Ovary (tissue), 9 donors: Measurements from ENCODE around the gene ZNF724. TPM values are rescaled to one million over a fixed set of nuclear protein-coding genes. Genes with fewer than 3 reads are reported as not detected.
A peak's percentile ranks its signal among the peaks of the same experiment; 100 is the strongest.

Experiments
- DNase-seq, 5 donors: peaks; one replicate each; pipeline ENCODE4 v3.0.0-alpha.2; 2019 to 2020
- H3K27ac ChIP-seq, 2 donors: fragments of 200-600 bp; one replicate each; pipeline versions ENCODE4 v1.5.1 to v1.8.0; 2019 to 2022
- H3K27me3 ChIP-seq: fragments of 200-600 bp; one replicate; pipeline ENCODE4 v1.8.0; 2022
- H3K36me3 ChIP-seq: fragments of 200-600 bp; sonication (generic); one replicate; pipeline ENCODE4 v1.5.1; 2019
- H3K4me1 ChIP-seq: one replicate; pipeline ENCODE4 v1.8.1; 2013; ENCODE audit warnings: mild to moderate bottlenecking, moderate library complexity; ENCODE audit not compliant: insufficient read depth
- H3K4me3 ChIP-seq: fragments of 200-600 bp; sonication (generic); one replicate; pipeline ENCODE4 v1.5.1; 2017
- H3K9me3 ChIP-seq, 2 donors: fragments of 200-600 bp in 1 of 2; sonication (generic) in 1 of 2; one replicate each; pipeline versions ENCODE4 v1.5.1 to v1.8.1; 2013 to 2019; ENCODE audit warnings: mild to moderate bottlenecking in 1 of 2, moderate library complexity in 1 of 2
- CTCF ChIP-seq, 3 donors: fragments of 450-650 bp in 2 of 3; fragments of 200-600 bp in 1 of 3; IDR thresholded peaks; one replicate each; pipeline versions ENCODE4 v1.5.1 to v1.8.0; 2016 to 2022; ENCODE audit warnings: antibody characterized with exemption in 3 of 3, mild to moderate bottlenecking in 1 of 3
- EP300 ChIP-seq: sonication (generic); formaldehyde crosslinking; IDR thresholded peaks from one replicate; pipeline ENCODE4 v1.6.1; 2017; ENCODE audit warnings: antibody characterized with exemption
- POLR2A ChIP-seq: fragments of 450-650 bp; IDR thresholded peaks from one replicate; pipeline ENCODE4 v1.6.1; 2017; ENCODE audit warnings: antibody characterized with exemption, mild to moderate bottlenecking, moderate library complexity
- WGBS, 3 donors: extraction: QIAGEN DNeasy Blood & Tissue Kit in 1 of 3; methylation state at CpG; one replicate each; pipeline versions ENCODE4 v1.1.5 to v1.1.7; 2013 to 2017; 5-methylcytosine and 5-hydroxymethylcytosine counted together
- intact Hi-C, 4 donors: fragments of 100-400 bp; cut with DNase I; formaldehyde crosslinking; loops; one replicate each; pipeline versions ENCODE4 v1.11.0 to v1.15.1; 2022 to 2023
- polyA plus RNA-seq, 2 donors: library from polyadenylated mRNA; stranded (reverse); fragments of 200-250 nt in 1 of 2; fragments of 350-450 nt in 1 of 2; fragmentation: Illumina TruSeq in 1 of 2; extraction: RNeasy Lipid Tissue Mini Kit (QIAGEN cat#74804) in 1 of 2; gene quantifications; one replicate each; pipeline ENCODE4 v1.2.3, GENCODE V29; 2013 to 2014
- total RNA-seq, 7 donors: library from RNA; depleted of rRNA in 2 of 7; stranded (reverse); fragments of >200 nt in 2 of 7; fragmentation: NEBNext Ultra II Directional in 3 of 7; extraction: Animal tissue kit (Norgen Biotek cat#: 25700) in 3 of 7; gene quantifications; one replicate each; pipeline versions ENCODE4 v1.1.0 to v1.2.4, GENCODE V29; 2016 to 2023
- donor health status: DM: no; HTN: no; CAD: no; lungs with moderate emphysema.
- donor health status: DM: no; HTN: no; CAD: no.
- donor health status: Bipolar disorder and iron deficiency.
- donor health status: DM: yes; HTN: yes; CAD: no.
- donor health status: DM: no; HTN: no; CAD: no.
- donor health status: DM: yes; HTN: yes; CAD: no.

Gene ZNF724
- total and polyA plus RNA-seq, 9 donors, result 0.58 to 2.2 (median 1.7) TPM; not detected in 1

GRCh38 chr19:23273590-23274412 lies 23.6 kb upstream of the ZNF724 start:
- Histone ChIP-seq H3K4me3 (peak overlapping the region; percentile 97), H3K27me3 (no peaks in the 10 kb centered on the region), H3K9me3 (no peaks in the 10 kb centered on the region), H3K4me1 (peaks cover 3% of the 10 kb centered on the region), H3K27ac (peak overlapping the region; percentile 80 to 82), H3K36me3 (no peaks in the 10 kb centered on the region)
- peak; percentile 92 to 95 (median 92) for DNase-seq
- peak; percentile 83 for TF ChIP-seq POLR2A
- no peak for TF ChIP-seq EP300
- intact Hi-C loops, result no loop called here
- WGBS, 3 donors, result 0 to 1% (median 0%) methylated on average over 45 to 50 of the region's 50 CpGs

GRCh38 chr19:23273022-23273589 lies 22.9 kb upstream of the ZNF724 start:
- TF ChIP-seq POLR2A, result no peak
- no peak for TF ChIP-seq CTCF (IDR thresholded peaks at IDR 0.05)
- TF ChIP-seq EP300, result no peak
- H3K27me3 ChIP-seq, result no peaks in the 10 kb centered on the region
- no peaks in the 10 kb centered on the region for H3K9me3 ChIP-seq
- DNase-seq, result no peak
- peak overlapping the region; percentile 80 to 82 for H3K27ac ChIP-seq
- intact Hi-C loops, result no loop called here
- WGBS, 3 donors, result 2% methylated on average over 10 of the region's 10 CpGs
- no peaks in the 10 kb centered on the region for H3K36me3 ChIP-seq
- H3K4me3 ChIP-seq, result peak overlapping the region; percentile 97
- H3K4me1 ChIP-seq, result peaks cover 3% of the 10 kb centered on the region

- no peaks in the 10 kb centered on the region for H3K4me1 ChIP-seq
- 88 to 94% (median 91%) methylated on average over 2 of the region's 2 CpGs for WGBS, 3 donors
- no peaks in the 10 kb centered on the region for H3K27me3 ChIP-seq
- no peak overlapping the region for H3K27ac ChIP-seq
- peak in 1 of 5 donors; percentile 30 for DNase-seq
- H3K9me3 ChIP-seq, result no peaks in the 10 kb centered on the region
- H3K4me3 ChIP-seq, result no peak overlapping the region
- TF ChIP-seq CTCF (IDR thresholded peaks at IDR 0.05), result no peak
- no peak for TF ChIP-seq POLR2A
- no peak for TF ChIP-seq EP300
- no peaks in the 10 kb centered on the region for H3K36me3 ChIP-seq
- intact Hi-C loops, result no loop called here
Observed at GRCh38 chr19:23263870-23264590, 13.8 kb upstream of the ZNF724 start.

- intact Hi-C loops, result no loop called here
Observed at GRCh38 chr19:23263396-23263795, 13.2 kb upstream of the ZNF724 start.

More at GRCh38 chr19:23263396-23263795, 13.2 kb upstream of the ZNF724 start:
- Histone ChIP-seq H3K27me3 (no peaks in the 10 kb centered on the region), H3K36me3 (no peaks in the 10 kb centered on the region), H3K4me1 (no peaks in the 10 kb centered on the region), H3K9me3 (no peaks in the 10 kb centered on the region), H3K4me3 (no peak overlapping the region), H3K27ac (no peak overlapping the region)
- DNase-seq, result no peak
- TF ChIP-seq CTCF (IDR thresholded peaks at IDR 0.05) (no peak), POLR2A (no peak), EP300 (no peak)
- WGBS, 3 donors, result 48 to 78% (median 73%) methylated on average over 2 of the region's 2 CpGs
